Ishikawa (cell line): ENCODE measurements around the gene TRPM1.

Source experiments
- CEBPB ChIP-seq: IDR thresholded peaks from 2 replicates; pipeline ENCODE4 v1.6.1; 2012
- CREB1 ChIP-seq: IDR thresholded peaks from 2 replicates; pipeline ENCODE4 v1.6.1; 2012; ENCODE audit warnings: low read depth
- EGR1 ChIP-seq: IDR thresholded peaks from 2 replicates; pipeline ENCODE4 v1.6.1; 2012
- EP300 ChIP-seq: IDR thresholded peaks from 2 replicates; pipeline ENCODE4 v1.6.1; 2012; ENCODE audit warnings: borderline replicate concordance
- FOXM1 ChIP-seq: IDR thresholded peaks from 2 replicates; pipeline ENCODE4 v1.6.1; 2012; ENCODE audit warnings: low read depth, borderline replicate concordance
- NFIC ChIP-seq: IDR thresholded peaks from 2 replicates; pipeline ENCODE4 v1.6.1; 2012
- RAD21 ChIP-seq: IDR thresholded peaks from 2 replicates; pipeline ENCODE4 v1.6.1; 2012; ENCODE audit warnings: low read depth
- REST ChIP-seq: IDR thresholded peaks from 2 replicates; pipeline ENCODE4 v1.6.1; 2012; ENCODE audit warnings: low read depth, mild to moderate bottlenecking
- TAF1 ChIP-seq: IDR thresholded peaks from 2 replicates; pipeline ENCODE4 v1.6.1; 2012; ENCODE audit warnings: low read depth, mild to moderate bottlenecking
- TCF12 ChIP-seq: IDR thresholded peaks from 2 replicates; pipeline ENCODE4 v1.6.1; 2012; ENCODE audit warnings: low read depth
- TEAD4 ChIP-seq: IDR thresholded peaks from 2 replicates; pipeline ENCODE4 v1.6.1; 2012
- YY1 ChIP-seq: IDR thresholded peaks from 2 replicates; pipeline ENCODE4 v1.6.1; 2012; ENCODE audit warnings: low read depth
- TF ChIP-seq, protein P1 (sequence below): IDR thresholded peaks from 2 replicates; pipeline ENCODE4 v1.6.1; 2012
- TF ChIP-seq, protein P2 (sequence below): IDR thresholded peaks from 2 replicates; pipeline ENCODE4 v1.6.1; 2012

- TF ChIP-seq TAF1 = no peak
- no peak for TF ChIP-seq EP300
- no peak for TF ChIP-seq TCF12
- no peak for TF ChIP-seq TEAD4
- no peak for TF ChIP-seq RAD21
- TF ChIP-seq FOXM1 = no peak
- no peak for TF ChIP-seq CREB1
- no peak for TF ChIP-seq CEBPB
- TF ChIP-seq NFIC = no peak
- TF ChIP-seq, protein P1, sequence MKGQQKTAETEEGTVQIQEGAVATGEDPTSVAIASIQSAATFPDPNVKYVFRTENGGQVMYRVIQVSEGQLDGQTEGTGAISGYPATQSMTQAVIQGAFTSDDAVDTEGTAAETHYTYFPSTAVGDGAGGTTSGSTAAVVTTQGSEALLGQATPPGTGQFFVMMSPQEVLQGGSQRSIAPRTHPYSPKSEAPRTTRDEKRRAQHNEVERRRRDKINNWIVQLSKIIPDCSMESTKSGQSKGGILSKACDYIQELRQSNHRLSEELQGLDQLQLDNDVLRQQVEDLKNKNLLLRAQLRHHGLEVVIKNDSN = no peak
- TF ChIP-seq, protein P2, sequence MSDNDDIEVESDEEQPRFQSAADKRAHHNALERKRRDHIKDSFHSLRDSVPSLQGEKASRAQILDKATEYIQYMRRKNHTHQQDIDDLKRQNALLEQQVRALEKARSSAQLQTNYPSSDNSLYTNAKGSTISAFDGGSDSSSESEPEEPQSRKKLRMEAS = no peak
- TF ChIP-seq YY1 = no peak
- no peak for TF ChIP-seq REST
- no peak for TF ChIP-seq EGR1
Observed at GRCh38 chr15:31149088-31149505, 47.6 kb upstream of the TRPM1 start.
